SK-N-SH treated with all-trans-retinoic acid at 6 μM for 48 hours (cell line): ENCODE results near the gene TMEM229B.

Experiments used
- ISL1 ChIP-seq: fragments of 250-450 bp; sonication (Bioruptor Pico); IDR thresholded peaks from 2 replicates; pipeline ENCODE4 v2.1.2; 2022; ENCODE audit warnings: mild to moderate bottlenecking, moderate library complexity
- OSR1 ChIP-seq: fragments of 250-450 bp; sonication (Bioruptor Pico); IDR thresholded peaks from 2 replicates; pipeline ENCODE4 v1.8.0; 2022; ENCODE audit warnings: moderate library complexity, mild to moderate bottlenecking, inconsistent platforms
- TCF4 ChIP-seq: fragments of 250-450 bp; sonication (Bioruptor Pico); IDR thresholded peaks from 2 replicates; pipeline ENCODE4 v1.8.0; 2021; ENCODE audit warnings: mild to moderate bottlenecking, moderate library complexity, borderline replicate concordance
- TF ChIP-seq, protein P1 (sequence below): fragments of 250-450 bp; sonication (Bioruptor Pico); IDR thresholded peaks from 2 replicates; pipeline ENCODE4 v1.5.1; 2020; ENCODE audit warnings: low read depth, mild to moderate bottlenecking, moderate library complexity

DNA sequence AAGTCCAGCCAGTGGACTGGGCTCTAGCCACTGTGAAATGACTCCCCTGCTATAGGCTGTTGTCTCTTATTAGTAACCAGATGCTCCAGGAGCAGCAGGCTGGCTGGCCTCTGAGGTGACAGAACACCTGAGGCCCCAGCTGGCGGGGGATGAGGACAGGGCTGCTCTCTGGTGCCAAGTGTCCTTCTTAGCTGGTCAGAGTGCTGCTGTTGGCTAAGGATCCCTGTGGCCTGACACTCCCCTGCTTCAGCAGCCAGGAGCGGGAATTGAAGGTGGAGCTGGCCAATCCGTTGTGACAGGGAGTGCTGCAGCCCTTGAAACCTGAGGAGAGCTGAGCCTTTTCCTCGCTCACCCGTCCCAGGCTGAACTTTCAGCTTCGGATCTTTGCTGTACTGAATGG is 30.7 kb downstream of the TMEM229B start:
- TF ChIP-seq TCF4 (CRISPR knock-in tag) (no peak), OSR1 (CRISPR knock-in tag) (no peak), ISL1 (CRISPR knock-in tag) (no peak)
- TF ChIP-seq, protein P1, sequence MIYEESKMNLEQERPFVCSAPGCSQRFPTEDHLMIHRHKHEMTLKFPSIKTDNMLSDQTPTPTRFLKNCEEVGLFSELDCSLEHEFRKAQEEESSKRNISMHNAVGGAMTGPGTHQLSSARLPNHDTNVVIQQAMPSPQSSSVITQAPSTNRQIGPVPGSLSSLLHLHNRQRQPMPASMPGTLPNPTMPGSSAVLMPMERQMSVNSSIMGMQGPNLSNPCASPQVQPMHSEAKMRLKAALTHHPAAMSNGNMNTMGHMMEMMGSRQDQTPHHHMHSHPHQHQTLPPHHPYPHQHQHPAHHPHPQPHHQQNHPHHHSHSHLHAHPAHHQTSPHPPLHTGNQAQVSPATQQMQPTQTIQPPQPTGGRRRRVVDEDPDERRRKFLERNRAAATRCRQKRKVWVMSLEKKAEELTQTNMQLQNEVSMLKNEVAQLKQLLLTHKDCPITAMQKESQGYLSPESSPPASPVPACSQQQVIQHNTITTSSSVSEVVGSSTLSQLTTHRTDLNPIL (CRISPR knock-in tag), result no peak
